ENCODE results near the gene ST6GALNAC1. TPM values are rescaled to one million over a fixed set of nuclear protein-coding genes. Genes with fewer than 3 reads are reported as not detected.

Gene ST6GALNAC1
- total and polyA plus RNA-seq, 2 of the 8 experiments (the other 6 are each of a cell fraction or from before 2014, with no cell fraction given) = not detected

DNA sequence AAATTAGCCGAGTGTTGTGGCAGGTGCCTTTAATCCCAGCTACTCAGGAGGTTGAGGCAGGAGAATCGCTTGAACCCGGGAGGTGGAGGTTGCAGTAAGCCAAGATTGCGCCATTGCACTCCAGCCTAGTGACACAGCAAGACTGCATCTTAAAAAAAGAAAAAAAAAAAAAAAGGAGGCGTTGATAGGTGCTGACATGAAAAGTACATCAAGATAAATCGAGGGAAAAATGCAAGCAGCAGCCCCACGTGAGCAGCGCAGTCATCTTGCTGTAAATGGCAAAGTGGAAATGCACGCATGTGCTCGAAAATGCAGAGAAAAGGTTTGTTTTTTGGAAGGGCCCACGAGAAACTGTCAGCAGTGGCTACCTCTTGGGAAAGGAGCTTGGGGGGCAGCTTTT, 46.3 kb upstream of the ST6GALNAC1 start:
- ChIA-PET POLR2A (ENCODE audit: partially characterized antibody) (interaction anchor here (2.7 kb wide), 1 partner anchor 19 kb away, joined by 12 read pairs; no protein-coding TSS in a partner anchor), CTCF (ENCODE audit: partially characterized antibody) (interaction anchor here (0.6 to 13.1 kb wide), 7 partner anchors 9 to 300 kb away, joined by 3 to 155 read pairs (median 4); partner anchors contain the start of gene MXRA7)
- DNase-seq (ENCODE audit: low read depth in 1 of 2, low spot score in 2 of 2) = no peak
- no peaks in the 10 kb centered on the region for H3K23me2 ChIP-seq (ENCODE audit: low read depth, low read length)
- H3K4me1 ChIP-seq (replicated peaks in 1 of 4; ENCODE audit: control insufficient read depth in 3 of 4, insufficient read depth in 4 of 4, low read length in 3 of 4) = peaks cover 0 to 12% (median 5%) of the 10 kb centered on the region in 4 experiments; a peak in 5 of 7 replicates
- H3K18ac ChIP-seq (ENCODE audit: extremely low read depth, low read length) = no peak overlapping the region
- H2AFZ ChIP-seq (ENCODE audit: low read length) = no peak overlapping the region
- no peak overlapping the region for H3K27ac ChIP-seq (ENCODE audit: low read depth, low read length)
- H2BK120ac ChIP-seq (replicated peaks; ENCODE audit: low read depth, low read length) = no peak overlapping the region
- no peaks in the 10 kb centered on the region for H3K9me3 ChIP-seq (ENCODE audit: insufficient read depth in 2 of 2, low read depth in 1 of 2, low read length in 1 of 2)
- H2BK5ac ChIP-seq (ENCODE audit: low read depth, low read length) = no peak overlapping the region
- no peak overlapping the region for H4K5ac ChIP-seq (ENCODE audit: insufficient read length, low read depth, low read length)
- H3K4ac ChIP-seq (replicated peaks; ENCODE audit: insufficient read length, low read depth, low read length) = no peak overlapping the region
- no peak overlapping the region for H3K9ac ChIP-seq (replicated peaks in 1 of 4; ENCODE audit: extremely low read depth in 1 of 4, low read depth in 3 of 4, low read length in 3 of 4)
- no peak overlapping the region for H2BK20ac ChIP-seq (ENCODE audit: low read length)
- no peaks in the 10 kb centered on the region; a peak in 1 of 7 replicates for H3K27me3 ChIP-seq (replicated peaks in 1 of 4; ENCODE audit: control insufficient read depth in 3 of 4, extremely low read depth in 1 of 4, insufficient read depth in 3 of 4, low read length in 3 of 4)
- no peak overlapping the region for H3K56ac ChIP-seq (replicated peaks; ENCODE audit: insufficient read length, low read depth, low read length)
- H2BK15ac ChIP-seq (ENCODE audit: low read length) = no peak overlapping the region
- no peak overlapping the region for H4K8ac ChIP-seq (ENCODE audit: extremely low read depth, insufficient read depth, low read length)
- peaks cover 0 to 2% of the 10 kb centered on the region in 2 experiments for H4K20me1 ChIP-seq (replicated peaks in 1 of 2; ENCODE audit: control insufficient read depth in 1 of 2, insufficient read depth in 2 of 2, low read length in 2 of 2)
- H3K14ac ChIP-seq (ENCODE audit: insufficient read length) = no peak overlapping the region
- no peak overlapping the region for H3K23ac ChIP-seq (ENCODE audit: insufficient read length)
- no peak for FAIRE-seq
- no peak overlapping the region for H3K4me3 ChIP-seq (ENCODE audit: extremely low read depth in 1 of 4, insufficient read depth in 2 of 4, low read depth in 3 of 4, low read length in 4 of 4)
- WGBS, 2 experiments (ENCODE audit: extremely low coverage in 1 of 2, insufficient coverage in 1 of 2, insufficient read length in 1 of 2, insufficient replicate concordance in 2 of 2, low coverage in 1 of 2, low lambda C conversion rate in 2 of 2, missing lambda C conversion rate in 1 of 2) = 95% methylated on average over 11 of the region's 11 CpGs; no CpG with 5 or more reads in 1 of the 2 experiments
- H4K91ac ChIP-seq (replicated peaks; ENCODE audit: insufficient read length, low read length) = no peak overlapping the region
- no peak overlapping the region for H2AK5ac ChIP-seq (ENCODE audit: low read depth, low read length)
- no peak overlapping the region for H3K4me2 ChIP-seq (ENCODE audit: insufficient read depth in 1 of 2, low read depth in 2 of 2, low read length in 2 of 2)
- no peak overlapping the region for H2BK12ac ChIP-seq (ENCODE audit: low read depth, low read length)
- H3K79me2 ChIP-seq (ENCODE audit: control insufficient read depth in 1 of 2, insufficient read depth in 2 of 2, low read length in 2 of 2) = no peaks in the 10 kb centered on the region
- TF ChIP-seq SP1 (IDR thresholded peaks at IDR 0.05; ENCODE audit: low read depth, low read length) = no peak
- no peak for TF ChIP-seq CHD1 (IDR thresholded peaks at IDR 0.05; ENCODE audit: low read depth, low read length)
- no peak for TF ChIP-seq SP4 (IDR thresholded peaks at IDR 0.05; ENCODE audit: low read length)
- no peak for TF ChIP-seq POU5F1 (IDR thresholded peaks at IDR 0.05; ENCODE audit: low read depth, low read length)
- no peak for TF ChIP-seq CTBP2 (IDR thresholded peaks at IDR 0.05; ENCODE audit: borderline replicate concordance, insufficient read depth, insufficient read length, low read length)
- TF ChIP-seq TAF1 (IDR thresholded peaks at IDR 0.05; ENCODE audit: low read depth, low read length) = no peak
- no peak for TF ChIP-seq BACH1 (IDR thresholded peaks at IDR 0.05; ENCODE audit: low read length)
- no peak for TF ChIP-seq TAF7 (optimal IDR thresholded peaks at IDR 0.05; ENCODE audit: borderline replicate concordance, low read depth, low read length)
- TF ChIP-seq POLR2AphosphoS5 (IDR thresholded peaks at IDR 0.05; ENCODE audit: low read depth, low read length) = no peak
- TF ChIP-seq SRF (IDR thresholded peaks at IDR 0.05; ENCODE audit: low read depth, low read length) = no peak
- TF ChIP-seq EP300 (IDR thresholded peaks at IDR 0.05; ENCODE audit: borderline replicate concordance in 1 of 2, low read depth in 2 of 2, low read length in 2 of 2) = no peak
- TF ChIP-seq, protein P1, sequence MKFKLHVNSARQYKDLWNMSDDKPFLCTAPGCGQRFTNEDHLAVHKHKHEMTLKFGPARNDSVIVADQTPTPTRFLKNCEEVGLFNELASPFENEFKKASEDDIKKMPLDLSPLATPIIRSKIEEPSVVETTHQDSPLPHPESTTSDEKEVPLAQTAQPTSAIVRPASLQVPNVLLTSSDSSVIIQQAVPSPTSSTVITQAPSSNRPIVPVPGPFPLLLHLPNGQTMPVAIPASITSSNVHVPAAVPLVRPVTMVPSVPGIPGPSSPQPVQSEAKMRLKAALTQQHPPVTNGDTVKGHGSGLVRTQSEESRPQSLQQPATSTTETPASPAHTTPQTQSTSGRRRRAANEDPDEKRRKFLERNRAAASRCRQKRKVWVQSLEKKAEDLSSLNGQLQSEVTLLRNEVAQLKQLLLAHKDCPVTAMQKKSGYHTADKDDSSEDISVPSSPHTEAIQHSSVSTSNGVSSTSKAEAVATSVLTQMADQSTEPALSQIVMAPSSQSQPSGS (IDR thresholded peaks at IDR 0.05; ENCODE audit: low read length) = no peak
- no peaks in the 10 kb centered on the region for H3K79me1 ChIP-seq (ENCODE audit: low read depth, low read length)
- H3K36me3 ChIP-seq (ENCODE audit: control insufficient read depth in 2 of 4, insufficient read depth in 4 of 4, low read length in 3 of 4) = no peaks in the 10 kb centered on the region
